ENCODE results near the gene NBEAL1. TPM values are rescaled to one million over a fixed set of nuclear protein-coding genes. Genes with fewer than 3 reads are reported as not detected.

NBEAL1 gene
- total and polyA plus RNA-seq, 2 experiments from 2014 or later = 13.3 to 21.8 TPM

- no peak for TF ChIP-seq ZNF331 (CRISPR knock-in tag; IDR thresholded peaks at IDR 0.05; ENCODE audit: low read depth)
- TF ChIP-seq ZNF114 (CRISPR knock-in tag; IDR thresholded peaks at IDR 0.05) = no peak
- no peak for TF ChIP-seq POLR2AphosphoS5 (IDR thresholded peaks at IDR 0.05; ENCODE audit: low read depth)
- no peak for TF ChIP-seq ZNF462 (CRISPR knock-in tag; IDR thresholded peaks at IDR 0.05)
- TF ChIP-seq ETS1 (IDR thresholded peaks at IDR 0.05) = no peak
These were observed 22.4 kb downstream of the NBEAL1 start (continued) for GRCh38 chr2:203037026-203037425.

- Histone ChIP-seq H3K79me2 (replicated peaks; ENCODE audit: insufficient read depth) (no peaks in the 10 kb centered on the region), H3K4me1 (ENCODE audit: insufficient read depth) (no peaks in the 10 kb centered on the region), H3K4me2 (no peak overlapping the region), H3K4me3 (no peak overlapping the region), H3K36me3 (ENCODE audit: insufficient read depth) (no peaks in the 10 kb centered on the region), H2AFZ (no peak overlapping the region), H3F3A (replicated peaks; ENCODE audit: low read depth) (no peaks in the 10 kb centered on the region), H3K9me2 (ENCODE audit: insufficient read depth) (0 out of 2 replicates have a peak, but pooled peaks cover 2% of the 10 kb centered on the region), H4K20me1 (replicated peaks; ENCODE audit: insufficient read depth) (no peaks in the 10 kb centered on the region), H3K27me3 (ENCODE audit: insufficient read depth) (no peaks in the 10 kb centered on the region), H3K27ac (ENCODE audit: low read depth) (no peak overlapping the region)
- Mint-ChIP-seq H3K4me3 (no peak overlapping the region), H3K9me3 (no peaks in the 10 kb centered on the region), H3K4me1 (peaks cover 6% of the 10 kb centered on the region), H3K27ac (peak overlapping the region; percentile 55; the same call in 1 of the 2 replicates), H3K36me3 (ENCODE audit: low read depth) (peaks cover 10% of the 10 kb centered on the region; the same call in 2 of the 3 replicates), H3K27me3 (ENCODE audit: insufficient read depth, low read depth, poor library complexity) (peaks cover 3% of the 10 kb centered on the region)
- ATAC-seq (no peak), DNase-seq (ENCODE audit: low spot score) (no peak)
- TF ChIP-seq ZNF331 (CRISPR knock-in tag; IDR thresholded peaks at IDR 0.05; ENCODE audit: low read depth) = no peak
- TF ChIP-seq ZNF462 (CRISPR knock-in tag; IDR thresholded peaks at IDR 0.05) = no peak
- TF ChIP-seq STAT1 (IDR thresholded peaks at IDR 0.05; ENCODE audit: unreplicated experiment) = no peak
- no peak for TF ChIP-seq JUNB (IDR thresholded peaks at IDR 0.05; ENCODE audit: unreplicated experiment)
- no peak for TF ChIP-seq EZH2 (IDR thresholded peaks at IDR 0.05; ENCODE audit: low read depth, unreplicated experiment)
- no peak for TF ChIP-seq CREB1 (CRISPR knock-in tag; IDR thresholded peaks at IDR 0.05; ENCODE audit: low read depth)
- no peak for TF ChIP-seq POLR2AphosphoS5 (IDR thresholded peaks at IDR 0.05; ENCODE audit: low read depth)
These were observed 23.9 kb downstream of the NBEAL1 start for GRCh38 chr2:203038586-203038985.

Data from GM23338 (cell line).